ENCODE data around the gene WDR37. TPM values are rescaled to one million over a fixed set of nuclear protein-coding genes. Genes with fewer than 3 reads are reported as not detected.

Gene WDR37
- polyA plus RNA-seq, 2 donors = 4.3 to 5.0 TPM

DNA sequence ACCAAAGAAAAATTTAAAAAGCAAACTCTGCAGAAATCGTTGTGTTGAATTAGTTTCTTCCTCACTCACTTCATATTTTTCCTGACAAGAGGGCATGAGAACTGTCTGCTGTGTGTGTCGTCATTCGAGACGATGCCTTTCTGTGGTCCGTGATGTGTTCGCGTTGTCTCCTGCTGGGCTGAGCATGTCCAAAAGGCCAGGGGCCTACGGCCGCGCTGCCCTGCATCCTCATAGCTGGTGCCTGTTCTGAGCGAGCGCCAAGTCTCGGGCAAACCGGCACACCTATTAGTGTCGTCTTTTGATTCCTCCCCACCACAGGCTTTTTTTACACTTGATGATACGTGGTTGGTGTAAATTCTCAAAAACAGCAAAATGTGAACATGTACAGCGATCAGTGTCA lies 27.4 kb downstream of the WDR37 start:
- Histone ChIP-seq H3K27ac (ENCODE audit: low read depth in 2 of 2, low read length in 1 of 2) (no peak overlapping the region), H3K4me3 (ENCODE audit: low read depth in 1 of 2, low read length in 2 of 2) (no peak overlapping the region), H3K4me1 (ENCODE audit: control insufficient read depth in 2 of 2, insufficient read depth in 2 of 2, low read length in 1 of 2) (no peaks in the 10 kb centered on the region), H3K9me3 (ENCODE audit: control insufficient read depth in 2 of 2, insufficient read depth in 1 of 2, low read depth in 1 of 2, low read length in 1 of 2) (no peaks in the 10 kb centered on the region), H3K36me3 (ENCODE audit: control insufficient read depth in 2 of 2, insufficient read depth in 2 of 2, low read length in 1 of 2) (peaks cover 21 to 41% of the 10 kb centered on the region in 2 donors), H3K27me3 (ENCODE audit: control insufficient read depth in 1 of 2, insufficient read depth in 2 of 2, low read length in 2 of 2) (no peaks in the 10 kb centered on the region)
- 93 to 94% methylated on average over 17 of the region's 17 CpGs for WGBS, 2 donors

DNA sequence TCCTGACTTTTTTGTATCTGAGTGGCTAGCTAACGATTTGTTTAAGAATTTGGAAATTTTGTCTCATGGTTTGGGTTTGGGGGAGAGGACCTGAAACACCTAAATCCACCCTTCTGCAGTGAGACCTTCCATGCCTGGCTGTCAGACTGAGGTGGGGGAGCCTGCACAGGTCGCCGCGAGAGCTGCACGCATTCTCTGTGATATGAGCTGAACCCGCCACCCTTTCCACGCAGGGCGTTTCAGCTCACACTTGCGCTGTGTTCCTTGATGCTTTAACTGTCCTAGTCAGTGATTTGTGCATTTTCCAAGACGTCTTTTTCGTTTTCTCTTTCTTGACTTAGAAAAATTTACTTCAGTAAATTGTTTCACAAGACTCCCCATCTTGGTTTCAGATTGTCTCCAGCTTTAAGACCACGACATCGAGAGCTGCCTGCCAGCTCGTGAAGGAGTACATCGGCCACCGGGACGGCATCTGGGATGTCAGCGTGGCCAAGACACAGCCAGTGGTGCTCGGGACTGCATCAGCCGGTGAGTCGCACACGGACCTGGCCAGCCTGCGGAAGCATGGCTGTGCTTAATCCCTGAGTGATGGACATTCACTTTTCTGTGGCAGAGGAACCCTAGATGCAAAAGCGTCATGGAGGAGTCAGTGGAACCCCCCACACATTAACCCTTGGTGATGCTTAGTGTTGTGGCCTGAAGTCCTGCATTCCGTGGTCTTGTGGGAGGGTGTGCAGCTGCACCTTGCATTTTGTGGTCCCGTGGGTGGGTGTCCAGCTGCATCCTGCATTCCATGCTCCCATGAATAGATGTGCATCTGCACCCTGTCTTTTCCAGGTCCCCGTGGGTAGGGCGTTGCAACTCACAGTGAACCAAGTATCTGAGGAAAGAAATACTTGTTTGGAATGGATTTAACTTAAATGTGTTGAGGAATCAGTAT lies 28.1 kb downstream of the WDR37 start:
- WGBS, 2 donors = 95 to 96% methylated on average over 28 of the region's 28 CpGs
- Histone ChIP-seq H3K27me3 (ENCODE audit: control insufficient read depth in 1 of 2, insufficient read depth in 2 of 2, low read length in 2 of 2) (no peaks in the 10 kb centered on the region), H3K27ac (ENCODE audit: low read depth in 2 of 2, low read length in 1 of 2) (no peak overlapping the region), H3K4me1 (ENCODE audit: control insufficient read depth in 2 of 2, insufficient read depth in 2 of 2, low read length in 1 of 2) (no peaks in the 10 kb centered on the region), H3K9me3 (ENCODE audit: control insufficient read depth in 2 of 2, insufficient read depth in 1 of 2, low read depth in 1 of 2, low read length in 1 of 2) (no peaks in the 10 kb centered on the region), H3K36me3 (ENCODE audit: control insufficient read depth in 2 of 2, insufficient read depth in 2 of 2, low read length in 1 of 2) (peaks cover 21 to 47% of the 10 kb centered on the region in 2 donors), H3K4me3 (ENCODE audit: low read depth in 1 of 2, low read length in 2 of 2) (no peak overlapping the region)

DNA sequence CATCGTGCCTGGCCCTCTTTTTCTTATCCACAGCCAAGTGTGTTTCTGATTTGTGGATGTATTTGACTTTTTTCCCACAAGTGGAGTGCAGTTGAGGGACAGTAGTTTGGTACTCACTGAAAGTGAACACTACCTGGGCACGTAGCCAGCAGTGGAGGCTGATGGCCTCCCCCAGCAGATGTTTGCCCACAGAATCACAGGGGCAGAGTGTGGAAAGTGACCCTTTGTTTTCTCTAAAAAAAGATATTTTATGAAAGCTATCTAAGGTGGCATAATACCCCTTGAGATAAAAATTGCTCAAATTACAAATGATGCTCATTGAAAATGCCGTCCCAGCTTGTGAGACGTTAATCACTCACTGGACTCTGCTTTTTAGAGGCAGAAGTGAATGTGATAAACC lies 29.1 kb downstream of the WDR37 start:
- Histone ChIP-seq H3K4me3 (ENCODE audit: low read depth in 1 of 2, low read length in 2 of 2) (no peak overlapping the region), H3K27ac (ENCODE audit: low read depth in 2 of 2, low read length in 1 of 2) (no peak overlapping the region), H3K36me3 (ENCODE audit: control insufficient read depth in 2 of 2, insufficient read depth in 2 of 2, low read length in 1 of 2) (peaks cover 22 to 49% of the 10 kb centered on the region in 2 donors), H3K9me3 (ENCODE audit: control insufficient read depth in 2 of 2, insufficient read depth in 1 of 2, low read depth in 1 of 2, low read length in 1 of 2) (no peaks in the 10 kb centered on the region), H3K27me3 (ENCODE audit: control insufficient read depth in 1 of 2, insufficient read depth in 2 of 2, low read length in 2 of 2) (no peaks in the 10 kb centered on the region), H3K4me1 (ENCODE audit: control insufficient read depth in 2 of 2, insufficient read depth in 2 of 2, low read length in 1 of 2) (no peaks in the 10 kb centered on the region)
- 87 to 92% methylated on average over 4 of the region's 4 CpGs for WGBS, 2 donors

DNA sequence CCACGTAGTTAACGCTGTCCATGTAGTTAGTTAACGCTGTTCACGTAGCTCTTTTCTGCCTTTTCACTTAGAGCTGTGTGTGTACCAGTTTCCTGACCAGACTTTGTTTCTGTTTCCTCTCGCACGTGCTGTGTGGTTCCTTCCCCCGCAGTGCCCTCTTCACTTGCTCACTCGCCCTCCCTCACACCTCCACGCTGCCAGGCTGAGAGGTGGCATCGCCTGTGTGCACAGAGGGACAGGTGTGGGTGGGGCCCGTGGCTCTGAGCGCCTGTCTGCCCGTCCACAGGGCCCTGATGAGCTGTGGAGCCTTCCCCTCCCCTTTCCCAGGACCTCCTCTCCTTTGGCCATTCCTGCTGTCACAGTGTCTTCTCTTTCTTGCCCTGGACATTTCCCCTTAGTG lies 30.6 kb downstream of the WDR37 start:
- Histone ChIP-seq H3K27ac (ENCODE audit: low read depth in 2 of 2, low read length in 1 of 2) (no peak overlapping the region), H3K36me3 (ENCODE audit: control insufficient read depth in 2 of 2, insufficient read depth in 2 of 2, low read length in 1 of 2) (peaks cover 26 to 57% of the 10 kb centered on the region in 2 donors), H3K27me3 (ENCODE audit: control insufficient read depth in 1 of 2, insufficient read depth in 2 of 2, low read length in 2 of 2) (no peaks in the 10 kb centered on the region), H3K4me1 (ENCODE audit: control insufficient read depth in 2 of 2, insufficient read depth in 2 of 2, low read length in 1 of 2) (no peaks in the 10 kb centered on the region), H3K9me3 (ENCODE audit: control insufficient read depth in 2 of 2, insufficient read depth in 1 of 2, low read depth in 1 of 2, low read length in 1 of 2) (no peaks in the 10 kb centered on the region), H3K4me3 (ENCODE audit: low read depth in 1 of 2, low read length in 2 of 2) (no peak overlapping the region)
- WGBS, 2 donors = 87 to 92% methylated on average over 13 of the region's 13 CpGs

DNA sequence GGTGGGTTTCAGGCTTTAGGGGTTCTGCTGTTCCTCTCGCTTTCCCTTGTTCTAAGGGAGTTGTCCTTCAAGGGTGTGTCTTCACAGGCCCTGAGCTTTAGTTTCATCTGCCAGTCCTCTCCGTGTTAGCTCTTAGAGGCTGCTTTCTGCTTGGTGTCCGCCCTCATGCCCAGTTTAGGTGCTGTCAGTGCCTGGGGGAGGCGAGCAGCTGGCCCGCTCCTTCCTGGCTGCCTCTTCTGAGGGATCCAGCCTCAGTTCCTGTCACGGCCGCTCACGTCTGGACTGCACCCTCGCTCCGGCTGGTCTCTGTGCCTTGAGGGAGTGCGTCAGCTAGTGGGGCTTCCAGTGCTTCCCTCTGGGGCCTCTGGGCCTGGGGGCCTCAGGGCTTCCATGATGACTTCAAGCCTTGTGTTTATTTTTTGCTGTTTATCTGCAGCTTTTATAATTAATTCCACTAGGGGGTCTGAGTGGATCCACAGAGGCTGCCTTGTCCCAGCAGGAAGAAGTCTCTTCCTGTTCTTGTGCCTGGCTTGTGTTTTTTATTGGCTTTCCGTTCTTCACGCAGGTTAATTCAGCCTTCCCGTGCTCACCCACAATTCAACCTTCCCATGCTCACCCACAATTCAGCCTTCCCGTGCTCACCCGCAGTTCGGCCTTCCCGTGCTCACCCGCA lies 33.0 kb downstream of the WDR37 start:
- peaks cover 27 to 48% of the 10 kb centered on the region in 2 donors for H3K36me3 ChIP-seq (ENCODE audit: control insufficient read depth in 2 of 2, insufficient read depth in 2 of 2, low read length in 1 of 2)
- H3K9me3 ChIP-seq (ENCODE audit: control insufficient read depth in 2 of 2, insufficient read depth in 1 of 2, low read depth in 1 of 2, low read length in 1 of 2) = no peaks in the 10 kb centered on the region
- no peak overlapping the region for H3K27ac ChIP-seq (ENCODE audit: low read depth in 2 of 2, low read length in 1 of 2)
- H3K27me3 ChIP-seq (ENCODE audit: control insufficient read depth in 1 of 2, insufficient read depth in 2 of 2, low read length in 2 of 2) = no peaks in the 10 kb centered on the region
- WGBS, 2 donors = 88% methylated on average over 18 to 19 of the region's 19 CpGs
- H3K4me3 ChIP-seq (ENCODE audit: low read depth in 1 of 2, low read length in 2 of 2) = no peak overlapping the region
- H3K4me1 ChIP-seq (ENCODE audit: control insufficient read depth in 2 of 2, insufficient read depth in 2 of 2, low read length in 1 of 2) = no peaks in the 10 kb centered on the region

DNA sequence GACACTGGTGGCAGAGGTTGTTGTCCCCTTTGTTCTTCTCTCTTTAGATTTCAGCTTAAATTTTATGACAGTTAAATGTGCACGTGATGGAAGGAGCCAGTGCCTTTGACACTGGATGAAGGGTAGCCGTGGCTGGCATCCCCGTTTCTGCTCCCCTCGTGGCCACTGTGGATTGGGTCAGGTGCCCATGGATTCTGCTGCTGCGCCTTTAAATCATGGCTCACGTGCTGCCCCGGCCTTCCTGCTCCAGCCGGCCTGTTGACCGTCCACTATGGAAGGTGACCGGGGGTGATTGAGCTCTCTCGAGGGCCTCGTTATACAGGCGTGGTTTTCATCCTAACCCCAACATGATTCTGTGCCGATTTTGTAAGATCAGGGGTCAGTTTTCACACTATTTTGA lies 34.5 kb downstream of the WDR37 start:
- Histone ChIP-seq H3K27ac (ENCODE audit: low read depth in 2 of 2, low read length in 1 of 2) (no peak overlapping the region), H3K4me1 (ENCODE audit: control insufficient read depth in 2 of 2, insufficient read depth in 2 of 2, low read length in 1 of 2) (no peaks in the 10 kb centered on the region), H3K9me3 (ENCODE audit: control insufficient read depth in 2 of 2, insufficient read depth in 1 of 2, low read depth in 1 of 2, low read length in 1 of 2) (no peaks in the 10 kb centered on the region), H3K36me3 (ENCODE audit: control insufficient read depth in 2 of 2, insufficient read depth in 2 of 2, low read length in 1 of 2) (peaks cover 25 to 48% of the 10 kb centered on the region in 2 donors), H3K27me3 (ENCODE audit: control insufficient read depth in 1 of 2, insufficient read depth in 2 of 2, low read length in 2 of 2) (no peaks in the 10 kb centered on the region), H3K4me3 (ENCODE audit: low read depth in 1 of 2, low read length in 2 of 2) (no peak overlapping the region)
- 95 to 97% methylated on average over 14 of the region's 14 CpGs for WGBS, 2 donors

DNA sequence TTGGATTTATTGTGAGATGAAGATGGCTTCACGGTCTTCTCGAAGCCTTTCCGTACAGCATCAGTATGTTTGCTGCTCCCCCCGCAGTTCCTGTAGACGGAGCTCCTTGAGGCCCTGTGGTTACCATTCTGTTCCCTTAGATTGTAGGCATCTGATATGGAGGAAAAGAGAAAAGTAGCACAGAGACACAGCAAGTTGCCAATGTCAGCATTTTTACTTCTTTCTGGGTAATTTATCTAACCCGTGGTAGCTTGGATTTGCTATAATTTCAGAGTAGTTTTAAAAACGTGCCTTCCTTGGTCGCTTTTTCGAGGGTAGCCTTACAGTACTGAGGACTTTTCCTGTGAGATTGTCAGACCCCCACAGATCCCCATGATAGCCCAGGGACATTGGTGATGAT lies 37.5 kb downstream of the WDR37 start:
- no peaks in the 10 kb centered on the region for H3K27me3 ChIP-seq (ENCODE audit: control insufficient read depth in 1 of 2, insufficient read depth in 2 of 2, low read length in 2 of 2)
- no peaks in the 10 kb centered on the region for H3K9me3 ChIP-seq (ENCODE audit: control insufficient read depth in 2 of 2, insufficient read depth in 1 of 2, low read depth in 1 of 2, low read length in 1 of 2)
- no peak overlapping the region for H3K4me3 ChIP-seq (ENCODE audit: low read depth in 1 of 2, low read length in 2 of 2)
- no peak overlapping the region for H3K27ac ChIP-seq (ENCODE audit: low read depth in 2 of 2, low read length in 1 of 2)
- peaks cover 20 to 55% of the 10 kb centered on the region in 2 donors for H3K36me3 ChIP-seq (ENCODE audit: control insufficient read depth in 2 of 2, insufficient read depth in 2 of 2, low read length in 1 of 2)
- WGBS, 2 donors = 95% methylated on average over 9 of the region's 9 CpGs
- H3K4me1 ChIP-seq (ENCODE audit: control insufficient read depth in 2 of 2, insufficient read depth in 2 of 2, low read length in 1 of 2) = no peaks in the 10 kb centered on the region

DNA sequence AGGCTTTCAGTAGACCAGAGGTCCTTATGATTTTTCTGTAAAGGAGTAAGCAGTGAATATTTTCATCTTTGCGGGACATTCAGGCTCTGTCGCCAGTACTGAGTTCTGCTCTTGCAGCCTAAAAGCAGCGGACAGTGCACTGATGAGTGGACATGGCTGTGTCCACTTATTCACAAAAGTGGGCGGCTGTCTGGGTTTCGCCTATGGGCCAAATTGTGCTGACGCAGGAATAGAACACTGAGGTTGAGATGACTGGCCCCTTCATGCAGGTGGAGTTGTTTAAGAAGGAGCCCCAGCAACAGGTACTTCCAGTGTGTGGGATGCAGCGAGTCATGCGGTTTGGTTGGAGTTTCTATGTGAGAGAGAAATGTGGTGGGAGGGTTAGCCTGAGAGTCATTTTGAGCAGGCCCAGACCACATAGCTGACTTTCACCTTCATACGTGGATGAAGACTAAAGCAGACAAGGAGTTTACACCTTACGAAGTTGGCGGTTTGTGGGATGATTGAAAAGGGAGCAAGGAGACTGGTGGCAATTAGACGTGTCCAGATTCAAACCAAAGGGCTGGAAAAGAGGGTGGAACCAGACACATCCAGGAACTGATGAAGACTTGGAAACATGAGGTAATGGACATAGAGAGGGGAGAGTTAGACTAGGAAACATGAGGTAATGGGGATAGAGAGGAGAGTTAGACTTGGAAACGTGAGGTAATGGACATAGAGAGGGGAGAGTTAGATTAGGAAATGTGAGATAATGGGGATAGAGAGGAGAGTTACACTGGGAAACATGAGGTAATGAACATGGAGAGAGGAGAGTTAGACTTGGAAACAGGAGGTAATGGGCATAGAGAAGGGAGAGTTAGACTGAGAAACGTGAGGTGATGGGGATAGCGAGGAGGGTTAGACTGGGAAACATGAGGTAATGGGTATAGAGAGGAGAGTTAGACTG lies 38.2 kb downstream of the WDR37 start:
- 92 to 93% methylated on average over 15 of the region's 15 CpGs for WGBS, 2 donors
- Histone ChIP-seq H3K36me3 (ENCODE audit: control insufficient read depth in 2 of 2, insufficient read depth in 2 of 2, low read length in 1 of 2) (peaks cover 20 to 48% of the 10 kb centered on the region in 2 donors), H3K9me3 (ENCODE audit: control insufficient read depth in 2 of 2, insufficient read depth in 1 of 2, low read depth in 1 of 2, low read length in 1 of 2) (no peaks in the 10 kb centered on the region), H3K27ac (ENCODE audit: low read depth in 2 of 2, low read length in 1 of 2) (no peak overlapping the region), H3K4me3 (ENCODE audit: low read depth in 1 of 2, low read length in 2 of 2) (no peak overlapping the region), H3K4me1 (ENCODE audit: control insufficient read depth in 2 of 2, insufficient read depth in 2 of 2, low read length in 1 of 2) (no peaks in the 10 kb centered on the region), H3K27me3 (ENCODE audit: control insufficient read depth in 1 of 2, insufficient read depth in 2 of 2, low read length in 2 of 2) (no peaks in the 10 kb centered on the region)

DNA sequence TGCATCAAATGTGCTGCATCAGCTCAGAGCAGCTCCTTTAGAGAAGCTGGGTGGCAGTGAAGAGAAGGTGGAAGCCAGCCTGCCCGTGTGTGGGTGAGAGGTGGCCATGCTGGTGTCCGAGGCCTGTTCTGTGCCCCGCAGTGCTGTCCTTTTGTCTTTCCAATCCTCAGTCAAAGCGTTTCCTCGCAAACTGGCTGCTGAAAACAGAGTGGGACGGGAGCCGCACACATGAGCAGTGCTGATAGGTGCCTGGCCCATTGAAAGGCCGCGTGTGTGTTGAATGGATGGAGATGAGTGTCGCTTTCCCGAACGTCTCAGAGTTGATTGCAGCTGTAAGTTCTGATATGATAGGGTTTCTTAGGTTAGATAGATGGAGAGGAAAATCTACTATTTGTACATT lies 39.3 kb downstream of the WDR37 start:
- H3K27me3 ChIP-seq (ENCODE audit: control insufficient read depth in 1 of 2, insufficient read depth in 2 of 2, low read length in 2 of 2) = no peaks in the 10 kb centered on the region
- H3K27ac ChIP-seq (ENCODE audit: low read depth in 2 of 2, low read length in 1 of 2) = no peak overlapping the region
- no peak overlapping the region for H3K4me3 ChIP-seq (ENCODE audit: low read depth in 1 of 2, low read length in 2 of 2)
- no peaks in the 10 kb centered on the region for H3K9me3 ChIP-seq (ENCODE audit: control insufficient read depth in 2 of 2, insufficient read depth in 1 of 2, low read depth in 1 of 2, low read length in 1 of 2)
- peaks cover 15 to 44% of the 10 kb centered on the region in 2 donors for H3K36me3 ChIP-seq (ENCODE audit: control insufficient read depth in 2 of 2, insufficient read depth in 2 of 2, low read length in 1 of 2)
- WGBS, 2 donors = 90 to 91% methylated on average over 12 of the region's 12 CpGs
- H3K4me1 ChIP-seq (ENCODE audit: control insufficient read depth in 2 of 2, insufficient read depth in 2 of 2, low read length in 1 of 2) = no peaks in the 10 kb centered on the region

All from esophagus (tissue), 2 donors.